ENCODE results near the gene DHX29.
A peak's percentile ranks its signal among the peaks of the same experiment; 100 is the strongest.

DHX29 gene

GRCh38 chr5:55308254-55308836 is 851 bp upstream of the DHX29 start:
- no peak for DNase-seq

GRCh38 chr5:55306641-55307382 is 682 bp downstream of the DHX29 start:
- no peak for DNase-seq

- no peak for DNase-seq
These were observed 2.1 kb downstream of the DHX29 start for GRCh38 chr5:55305345-55305744.

- no peak for DNase-seq
These were observed 2.9 kb downstream of the DHX29 start for GRCh38 chr5:55304584-55304983.

- no peak for DNase-seq
These were observed 4.2 kb downstream of the DHX29 start for GRCh38 chr5:55303238-55303690.

GRCh38 chr5:55300890-55301289 is 6.6 kb downstream of the DHX29 start:
- no peak for DNase-seq

- no peak for DNase-seq
These were observed 12.6 kb downstream of the DHX29 start for GRCh38 chr5:55294935-55295334.

GRCh38 chr5:55290991-55291390 is 16.5 kb downstream of the DHX29 start:
- DNase-seq = no peak

- no peak for DNase-seq
These were observed 17.7 kb downstream of the DHX29 start for GRCh38 chr5:55289808-55290207.

- DNase-seq = no peak
These were observed 21.0 kb downstream of the DHX29 start for GRCh38 chr5:55286411-55286933.

GRCh38 chr5:55278778-55279177 is 28.7 kb downstream of the DHX29 start:
- DNase-seq = no peak

GRCh38 chr5:55276771-55277170 is 30.7 kb downstream of the DHX29 start:
- no peak for DNase-seq

- no peak for DNase-seq
These were observed 49.2 kb downstream of the DHX29 start for GRCh38 chr5:55258339-55258738.

GRCh38 chr5:55254802-55255201 is 52.7 kb downstream of the DHX29 start:
- DNase-seq = no peak

GRCh38 chr5:55250064-55250463 is 57.4 kb downstream of the DHX29 start:
- no peak for DNase-seq

- peak; percentile 77 for DNase-seq
These were observed 65.7 kb downstream of the DHX29 start for GRCh38 chr5:55241746-55242145.

GRCh38 chr5:55236800-55237199 is 70.7 kb downstream of the DHX29 start:
- DNase-seq = no peak

- DNase-seq = peak; percentile 8
These were observed 73.3 kb downstream of the DHX29 start for GRCh38 chr5:55234121-55234700.

- DNase-seq = peak; percentile 33
These were observed 74.2 kb downstream of the DHX29 start, which contains the start of gene CCNO for GRCh38 chr5:55232985-55233928. TSS of gene CCNO (minus strand) at chr5:55233608. CDS start at chr5:55233523, 85 bp downstream.

- peak; percentile 5 for DNase-seq
These were observed 75.1 kb downstream of the DHX29 start for GRCh38 chr5:55232271-55232984.

GRCh38 chr5:55231919-55232270 is 75.6 kb downstream of the DHX29 start:
- DNase-seq = no peak
